Neural cell (in vitro differentiated cells): ENCODE data around the gene PGC.

Experiments used
- EZH2 ChIP-seq: fragments of 200-600, 300-800 bp; shearing (Covaris generic), sonication (generic); IDR thresholded peaks from 2 replicates; pipeline ENCODE4 v1.6.1; 2014; ENCODE audit warnings: antibody characterized with exemption, low read length, borderline replicate concordance, mild to moderate bottlenecking; ENCODE audit not compliant: insufficient read depth, poor library complexity, severe bottlenecking
- MXI1 ChIP-seq: fragments of 450-650 bp; conservative IDR thresholded peaks from 2 replicates; pipeline ENCODE4 v1.6.1; 2014; ENCODE audit warnings: antibody characterized with exemption, mild to moderate bottlenecking; ENCODE audit not compliant: poor library complexity, severe bottlenecking
- POLR2AphosphoS5 ChIP-seq: IDR thresholded peaks from 2 replicates; pipeline ENCODE4 v1.6.1; 2012
- RAD21 ChIP-seq: fragments of 450-650 bp; conservative IDR thresholded peaks from 2 replicates; pipeline ENCODE4 v1.6.1; 2014; ENCODE audit warnings: antibody characterized with exemption, mild to moderate bottlenecking, moderate library complexity
- REST ChIP-seq: IDR thresholded peaks from 2 replicates; pipeline ENCODE4 v1.6.1; 2012; ENCODE audit warnings: borderline replicate concordance
- TF ChIP-seq, protein P1 (sequence below): fragments of 450-650 bp; IDR thresholded peaks from 2 replicates; pipeline ENCODE4 v1.5.1; 2014; ENCODE audit warnings: antibody characterized with exemption, mild to moderate bottlenecking, moderate library complexity; ENCODE audit not compliant: poor library complexity, severe bottlenecking

DNA sequence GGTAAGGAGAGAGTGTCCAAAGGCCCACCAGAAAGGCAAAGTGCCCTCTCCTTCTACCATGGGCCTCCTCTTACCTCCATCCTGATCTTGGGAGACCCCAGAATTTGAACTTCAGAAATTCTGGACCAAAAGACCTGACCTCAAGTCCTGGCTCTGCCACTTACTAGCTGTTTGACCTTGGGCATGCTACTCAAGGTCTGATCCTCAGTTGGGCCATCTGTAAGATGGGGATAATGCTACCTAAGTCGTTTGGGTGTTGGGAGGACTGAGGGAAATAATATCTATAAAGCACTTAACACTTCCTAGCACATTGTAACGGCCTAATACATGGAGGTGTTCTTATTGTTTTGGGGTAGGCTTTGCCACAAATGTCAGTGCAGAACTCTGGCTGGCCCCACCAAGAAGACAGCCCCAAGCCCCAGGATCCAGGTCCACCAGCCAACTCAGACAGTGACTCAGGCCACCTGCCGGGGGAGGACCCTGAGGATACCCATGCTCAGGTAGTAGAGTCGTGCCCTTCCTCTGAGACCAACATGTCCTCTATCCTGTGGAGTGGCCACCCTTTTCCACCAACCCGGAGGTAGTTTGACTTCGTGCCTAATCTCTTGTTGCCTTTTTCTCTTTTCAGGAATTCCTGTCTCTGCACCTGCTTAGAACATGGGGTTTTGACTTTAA lies 36.0 kb upstream of the PGC start:
- TF ChIP-seq POLR2AphosphoS5 (no peak), REST (no peak), RAD21 (no peak), EZH2 (no peak), MXI1 (no peak)
- TF ChIP-seq, protein P1, sequence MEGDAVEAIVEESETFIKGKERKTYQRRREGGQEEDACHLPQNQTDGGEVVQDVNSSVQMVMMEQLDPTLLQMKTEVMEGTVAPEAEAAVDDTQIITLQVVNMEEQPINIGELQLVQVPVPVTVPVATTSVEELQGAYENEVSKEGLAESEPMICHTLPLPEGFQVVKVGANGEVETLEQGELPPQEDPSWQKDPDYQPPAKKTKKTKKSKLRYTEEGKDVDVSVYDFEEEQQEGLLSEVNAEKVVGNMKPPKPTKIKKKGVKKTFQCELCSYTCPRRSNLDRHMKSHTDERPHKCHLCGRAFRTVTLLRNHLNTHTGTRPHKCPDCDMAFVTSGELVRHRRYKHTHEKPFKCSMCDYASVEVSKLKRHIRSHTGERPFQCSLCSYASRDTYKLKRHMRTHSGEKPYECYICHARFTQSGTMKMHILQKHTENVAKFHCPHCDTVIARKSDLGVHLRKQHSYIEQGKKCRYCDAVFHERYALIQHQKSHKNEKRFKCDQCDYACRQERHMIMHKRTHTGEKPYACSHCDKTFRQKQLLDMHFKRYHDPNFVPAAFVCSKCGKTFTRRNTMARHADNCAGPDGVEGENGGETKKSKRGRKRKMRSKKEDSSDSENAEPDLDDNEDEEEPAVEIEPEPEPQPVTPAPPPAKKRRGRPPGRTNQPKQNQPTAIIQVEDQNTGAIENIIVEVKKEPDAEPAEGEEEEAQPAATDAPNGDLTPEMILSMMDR = no peak
